Loucy (cell line): ENCODE results near the gene CALML3.

Source experiments
- H2AFZ ChIP-seq: fragments of 200-600 bp; sonication (generic); 2 replicates; pipeline ENCODE4 v1.6.0; 2016; ENCODE audit warnings: antibody characterized with exemption, mild to moderate bottlenecking, low read length, moderate library complexity
- H3F3A ChIP-seq: fragments of 200-600 bp; 2 replicates; pipeline ENCODE4 v1.6.0; 2016; ENCODE audit warnings: antibody characterized with exemption, low read depth, mild to moderate bottlenecking
- H3K27me3 ChIP-seq: fragments of 200-600 bp; sonication (generic); 2 replicates; pipeline ENCODE4 v1.6.1; 2014; ENCODE audit warnings: low read length, mild to moderate bottlenecking; ENCODE audit not compliant: insufficient read depth, poor library complexity, severe bottlenecking
- H3K36me3 ChIP-seq: fragments of 200-600 bp; sonication (generic); 2 replicates; pipeline ENCODE4 v1.6.1; 2016; ENCODE audit warnings: low read length; ENCODE audit not compliant: insufficient read depth
- H3K4me1 ChIP-seq: fragments of 200-600 bp; sonication (generic); 2 replicates; pipeline ENCODE4 v1.5.1; 2014; ENCODE audit warnings: low read length, mild to moderate bottlenecking; ENCODE audit not compliant: insufficient read depth, poor library complexity, severe bottlenecking
- H3K4me2 ChIP-seq: fragments of 200-600 bp; sonication (generic); 2 replicates; pipeline ENCODE4 v1.6.0; 2014; ENCODE audit warnings: antibody characterized with exemption, low read length, low read depth, mild to moderate bottlenecking; ENCODE audit not compliant: poor library complexity, severe bottlenecking
- H3K4me3 ChIP-seq: fragments of 200-600 bp; sonication (generic); 2 replicates; pipeline ENCODE4 v1.5.1; 2014; ENCODE audit warnings: low read length, mild to moderate bottlenecking, mixed read lengths; ENCODE audit not compliant: poor library complexity, severe bottlenecking
- H3K79me2 ChIP-seq: fragments of 200-600 bp; sonication (generic); 2 replicates; pipeline ENCODE4 v1.6.1; 2014; ENCODE audit warnings: low read length; ENCODE audit not compliant: insufficient read depth
- H3K9ac ChIP-seq: fragments of 200-600 bp; sonication (generic); 2 replicates; pipeline ENCODE4 v1.6.0; 2014; ENCODE audit warnings: mild to moderate bottlenecking, low read depth, low read length, moderate library complexity; ENCODE audit not compliant: poor library complexity, severe bottlenecking
- H3K9me2 ChIP-seq: fragments of 200-600 bp; sonication (generic); replicated peaks from 2 replicates; pipeline ENCODE4 v1.6.1; 2016; ENCODE audit warnings: low read depth, low read length, mixed read lengths
- H3K9me3 ChIP-seq: fragments of 200-600 bp; sonication (generic); 2 replicates; pipeline ENCODE4 v1.6.1; 2014; ENCODE audit warnings: mild to moderate bottlenecking, antibody characterized with exemption, low read length, low read depth; ENCODE audit not compliant: insufficient read depth
- H4K20me1 ChIP-seq: fragments of 200-600 bp; sonication (generic); 2 replicates; pipeline ENCODE4 v1.6.0; 2014; ENCODE audit warnings: antibody characterized with exemption, low read length, mild to moderate bottlenecking; ENCODE audit not compliant: insufficient read depth, poor library complexity, severe bottlenecking
- CTCF ChIP-seq: fragments of 200-600 bp; sonication (generic); conservative IDR thresholded peaks from 2 replicates; pipeline ENCODE4 v1.5.1; 2014; ENCODE audit warnings: mild to moderate bottlenecking, antibody characterized with exemption, low read length
- EZH2phosphoT487 ChIP-seq: fragments of 200-600 bp; IDR thresholded peaks from 2 replicates; pipeline ENCODE4 v1.6.1; 2018; ENCODE audit warnings: antibody characterized with exemption, mild to moderate bottlenecking, moderate library complexity, borderline replicate concordance

Gene CALML3

GRCh38 chr10:5491477-5491876 lies 33.3 kb upstream of the CALML3 start:
- Histone ChIP-seq H3K4me3 (no peak overlapping the region), H3K4me2 (peak overlapping the region; percentile 0), H3K9me2 (no peaks in the 10 kb centered on the region), H3K4me1 (peaks cover 6% of the 10 kb centered on the region), H3K79me2 (no peaks in the 10 kb centered on the region), H4K20me1 (no peaks in the 10 kb centered on the region), H3K9me3 (no peaks in the 10 kb centered on the region), H3K9ac (no peak overlapping the region), H2AFZ (no peak overlapping the region), H3F3A (no peaks in the 10 kb centered on the region), H3K36me3 (no peaks in the 10 kb centered on the region), H3K27me3 (no peaks in the 10 kb centered on the region)
- TF ChIP-seq EZH2phosphoT487 (no peak), CTCF (no peak)

- Histone ChIP-seq H3K4me1 (peaks cover 6% of the 10 kb centered on the region), H3K9ac (no peak overlapping the region), H3K27me3 (no peaks in the 10 kb centered on the region), H3K4me2 (no peak overlapping the region), H3K4me3 (no peak overlapping the region), H3F3A (no peaks in the 10 kb centered on the region), H3K36me3 (no peaks in the 10 kb centered on the region), H2AFZ (no peak overlapping the region), H3K79me2 (no peaks in the 10 kb centered on the region), H4K20me1 (no peaks in the 10 kb centered on the region), H3K9me2 (no peaks in the 10 kb centered on the region), H3K9me3 (no peaks in the 10 kb centered on the region)
- TF ChIP-seq CTCF: no peak
- no peak for TF ChIP-seq EZH2phosphoT487
Observed at GRCh38 chr10:5492322-5492855, 32.4 kb upstream of the CALML3 start.

DNA sequence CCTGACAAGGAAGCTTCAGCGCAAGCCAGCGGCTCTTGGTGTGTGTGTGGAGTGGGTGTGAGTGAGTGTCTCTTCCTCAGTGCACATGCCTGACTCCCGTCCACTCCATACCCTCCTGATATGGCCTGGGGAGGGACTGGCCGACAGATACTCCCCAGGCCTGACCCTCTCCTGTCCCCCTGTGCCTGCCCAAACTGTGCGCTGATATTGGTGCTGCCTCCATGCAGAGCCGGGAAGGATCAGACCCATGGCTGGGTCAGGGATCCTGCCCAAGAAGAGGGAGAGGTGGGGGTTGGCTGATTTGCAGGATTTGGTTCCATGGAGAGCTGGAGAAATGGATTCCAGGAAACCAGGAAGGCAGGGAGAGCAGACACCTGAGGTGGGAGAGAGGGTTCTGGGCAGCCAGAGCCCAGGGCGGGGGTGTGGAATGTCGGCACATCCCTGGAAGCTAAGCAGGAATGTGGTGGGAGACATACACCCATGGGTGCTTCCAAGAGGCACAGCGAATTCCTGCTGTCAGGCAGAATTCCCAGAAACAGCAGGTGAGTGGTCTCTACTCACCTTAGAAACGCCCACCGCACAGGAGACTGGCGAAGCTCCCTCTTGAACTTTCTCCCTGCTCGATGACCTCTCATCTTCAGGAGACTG lies 31.7 kb upstream of the CALML3 start:
- Histone ChIP-seq H3K9me2 (no peaks in the 10 kb centered on the region), H3F3A (no peaks in the 10 kb centered on the region), H3K9me3 (no peaks in the 10 kb centered on the region), H2AFZ (no peak overlapping the region), H3K9ac (no peak overlapping the region), H3K4me1 (peaks cover 6% of the 10 kb centered on the region), H3K4me2 (no peak overlapping the region), H3K36me3 (no peaks in the 10 kb centered on the region), H3K27me3 (no peaks in the 10 kb centered on the region), H4K20me1 (no peaks in the 10 kb centered on the region), H3K79me2 (no peaks in the 10 kb centered on the region), H3K4me3 (no peak overlapping the region)
- TF ChIP-seq EZH2phosphoT487 (no peak), CTCF (no peak)
